BLaER1 treated with 17β-estradiol and CSF1 and Interleukin-3, amounts not matched to agents 10 nM and 100 nM (cell line): ENCODE data around the gene PDE12.
A peak's percentile ranks its signal among the peaks of the same experiment; 100 is the strongest.
"Not testable (repeated sequence)": the region's sequence is repeated elsewhere in the genome, so short reads cannot be mapped to it uniquely, and the experiment has no call there.

Source experiments
- H3K27ac ChIP-seq, 11 experiments: shearing (Covaris generic); formaldehyde crosslinking; 2 replicates each; pipeline ENCODE4 v1.8.1; 2022
- H3K27me3 ChIP-seq, 11 experiments: shearing (Covaris generic); formaldehyde crosslinking; 2 replicates each; pipeline ENCODE4 v1.8.1; 2022
- H3K36me3 ChIP-seq, 11 experiments: shearing (Covaris generic); formaldehyde crosslinking; 2 replicates each; pipeline ENCODE4 v1.8.1; 2022
- H3K4me1 ChIP-seq, 10 experiments: shearing (Covaris generic); formaldehyde crosslinking; 2 replicates each; pipeline ENCODE4 v1.8.1; 2022
- H3K4me2 ChIP-seq, 11 experiments: shearing (Covaris generic); formaldehyde crosslinking; 2 replicates each; pipeline ENCODE4 v1.8.1; 2022
- H3K4me3 ChIP-seq, 10 experiments: shearing (Covaris generic); formaldehyde crosslinking; 2 replicates each; pipeline ENCODE4 v1.8.1; 2022
- H3K9ac ChIP-seq, 11 experiments: shearing (Covaris generic); formaldehyde crosslinking; 2 replicates each; pipeline ENCODE4 v1.8.1; 2022
- H3K9me3 ChIP-seq, 11 experiments: shearing (Covaris generic); formaldehyde crosslinking; replicated peaks in 1 of 11; 2 replicates each; pipeline ENCODE4 v1.8.1; 2022
- H4K20me1 ChIP-seq, 11 experiments: shearing (Covaris generic); formaldehyde crosslinking; 2 replicates each; pipeline ENCODE4 v1.8.1; 2022
- Cebpa-rat ChIP-seq, 11 experiments: shearing (Covaris generic); IDR thresholded peaks; 2 replicates each; pipeline ENCODE4 v1.8.1; 2022

PDE12 gene

GRCh38 chr3:57596495-57597126 lies 40.5 kb downstream of the PDE12 start:
- peak overlapping the region; percentile 79 to 96 (median 86) for H3K4me3 ChIP-seq
- peak overlapping the region; percentile 84 to 97 (median 91) for H3K4me2 ChIP-seq
- H3K4me1 ChIP-seq = peaks cover 31 to 55% (median 40%) of the 10 kb centered on the region in 10 experiments
- peak overlapping the region; percentile 87 to 96 (median 92) for H3K9ac ChIP-seq
- H4K20me1 ChIP-seq = peaks cover 43 to 54% (median 49%) of the 10 kb centered on the region in 11 experiments
- TF ChIP-seq Cebpa-rat (IDR thresholded peaks at IDR 0.05) = no peak
- no peaks in the 10 kb centered on the region for H3K9me3 ChIP-seq
- peak overlapping the region; percentile 88 to 97 (median 90) for H3K27ac ChIP-seq
- H3K36me3 ChIP-seq = peaks cover 11 to 49% (median 28%) of the 10 kb centered on the region in 11 experiments
- H3K27me3 ChIP-seq = no peaks in the 10 kb centered on the region

GRCh38 chr3:57597127-57597923 lies 41.3 kb downstream of the PDE12 start, which contains the start of gene ARF4:
TSS of gene ARF4 (minus strand) at chr3:57597344. CDS start at chr3:57597140, 204 bp downstream.
- Histone ChIP-seq H3K4me2 (peak within 1 kb of the TSS; percentile 88 to 99 (median 93)), H3K9ac (peak within 1 kb of the TSS; percentile 87 to 96 (median 92)), H3K27me3 (no peaks in the 10 kb centered on the region), H3K4me1 (peaks cover 31 to 51% (median 40%) of the 10 kb centered on the region in 10 experiments), H4K20me1 (peaks cover 36 to 46% (median 42%) of the 10 kb centered on the region in 11 experiments), H3K27ac (peak within 1 kb of the TSS; percentile 88 to 97 (median 90)), H3K4me3 (peak within 1 kb of the TSS; percentile 79 to 96 (median 86)), H3K36me3 (peaks cover 12 to 49% (median 29%) of the 10 kb centered on the region in 11 experiments; a peak in 21 of 22 replicates), H3K9me3 (no peaks in the 10 kb centered on the region)
- no peak for TF ChIP-seq Cebpa-rat (IDR thresholded peaks at IDR 0.05)

- Histone ChIP-seq H3K27me3 (no peaks in the 10 kb centered on the region), H3K9me3 (no peaks in the 10 kb centered on the region), H3K4me2 (peak overlapping the region; percentile 78 to 99 (median 92)), H3K9ac (peak overlapping the region; percentile 76 to 96 (median 87)), H3K4me3 (peak overlapping the region; percentile 65 to 96 (median 86)), H3K27ac (peak overlapping the region; percentile 67 to 95 (median 89)), H3K4me1 (peaks cover 29 to 37% (median 34%) of the 10 kb centered on the region in 10 experiments), H3K36me3 (peaks cover 5 to 38% (median 20%) of the 10 kb centered on the region in 11 experiments; a peak in 15 of 22 replicates), H4K20me1 (peaks cover 20 to 31% (median 27%) of the 10 kb centered on the region in 11 experiments)
- TF ChIP-seq Cebpa-rat (IDR thresholded peaks at IDR 0.05) = no peak
Observed at GRCh38 chr3:57598765-57599360, 42.8 kb downstream of the PDE12 start.

- peaks cover 2 to 7% (median 6%) of the 10 kb centered on the region in 11 experiments; a peak in 18 of 22 replicates for H3K9me3 ChIP-seq
- peaks cover 7 to 18% (median 14%) of the 10 kb centered on the region in 11 experiments for H4K20me1 ChIP-seq
- peaks cover 16 to 24% (median 20%) of the 10 kb centered on the region in 10 experiments for H3K4me1 ChIP-seq
- H3K36me3 ChIP-seq = peaks cover 12 to 29% (median 23%) of the 10 kb centered on the region in 11 experiments; a peak in 19 of 22 replicates
- H3K27me3 ChIP-seq = no peaks in the 10 kb centered on the region
- H3K27ac ChIP-seq = no peak overlapping the region
- no peak for TF ChIP-seq Cebpa-rat (IDR thresholded peaks at IDR 0.05)
- H3K9ac ChIP-seq = no peak overlapping the region
- H3K4me2 ChIP-seq = peak overlapping the region in 2 of 11 experiments; percentile 92 to 96; a peak in 4 of 22 replicates
- H3K4me3 ChIP-seq = no peak overlapping the region
Observed at GRCh38 chr3:57600195-57600594, 44.1 kb downstream of the PDE12 start.

GRCh38 chr3:57604971-57605370 lies 48.9 kb downstream of the PDE12 start:
- H3K27me3 ChIP-seq = no peaks in the 10 kb centered on the region
- H3K9ac ChIP-seq = no peak overlapping the region
- H3K27ac ChIP-seq = no peak overlapping the region
- H3K4me1 ChIP-seq = peaks cover 0 to 2% (median 0%) of the 10 kb centered on the region in 10 experiments; a peak in 5 of 20 replicates
- H3K4me2 ChIP-seq = no peak overlapping the region
- H3K4me3 ChIP-seq = no peak overlapping the region
- H4K20me1 ChIP-seq = no peaks in the 10 kb centered on the region
- peaks cover 13 to 35% (median 28%) of the 10 kb centered on the region in 11 experiments; a peak in 21 of 22 replicates for H3K9me3 ChIP-seq
- H3K36me3 ChIP-seq = peaks cover 21 to 49% (median 44%) of the 10 kb centered on the region in 11 experiments
- no peak for TF ChIP-seq Cebpa-rat (IDR thresholded peaks at IDR 0.05)

- no peak for TF ChIP-seq Cebpa-rat (IDR thresholded peaks at IDR 0.05)
- no peaks in the 10 kb centered on the region for H4K20me1 ChIP-seq
- no peaks in the 10 kb centered on the region for H3K27me3 ChIP-seq
- peaks cover 13 to 35% (median 28%) of the 10 kb centered on the region in 11 experiments; a peak in 21 of 22 replicates for H3K9me3 ChIP-seq
- no peak overlapping the region for H3K9ac ChIP-seq
- H3K4me2 ChIP-seq = no peak overlapping the region
- no peaks in the 10 kb centered on the region for H3K4me1 ChIP-seq
- H3K27ac ChIP-seq = no peak overlapping the region
- H3K36me3 ChIP-seq = peaks cover 21 to 48% (median 43%) of the 10 kb centered on the region in 11 experiments
- H3K4me3 ChIP-seq = no peak overlapping the region
Observed at GRCh38 chr3:57605683-57606082, 49.6 kb downstream of the PDE12 start.

- Histone ChIP-seq H3K9me3 (peaks cover 0 to 22% (median 11%) of the 10 kb centered on the region in 11 experiments; a peak in 20 of 22 replicates), H3K4me1 (peaks cover 0 to 15% (median 0%) of the 10 kb centered on the region in 10 experiments; a peak in 7 of 20 replicates), H3K36me3 (peaks cover 0 to 17% (median 7%) of the 10 kb centered on the region in 11 experiments; a peak in 21 of 22 replicates)
- not testable (repeated sequence) for H4K20me1 ChIP-seq, H3K4me3 ChIP-seq, H3K27ac ChIP-seq, H3K4me2 ChIP-seq, H3K27me3 ChIP-seq, H3K9ac ChIP-seq
Observed at GRCh38 chr3:57611870-57612269, 55.8 kb downstream of the PDE12 start.

- Histone ChIP-seq H4K20me1 (no peaks in the 10 kb centered on the region), H3K4me2 (peak overlapping the region in 3 of 11 experiments; percentile 11 to 46 (median 31); a peak in 6 of 22 replicates), H3K27me3 (no peaks in the 10 kb centered on the region), H3K36me3 (peaks cover 10 to 36% (median 14%) of the 10 kb centered on the region in 11 experiments; a peak in 19 of 22 replicates), H3K27ac (no peak overlapping the region), H3K9me3 (peaks cover 0 to 16% (median 6%) of the 10 kb centered on the region in 11 experiments; a peak in 10 of 22 replicates), H3K4me3 (no peak overlapping the region), H3K9ac (0 out of 22 replicates have a peak overlapping the region, but pooled peaks of 1 of the 11 experiments have one; percentile 38), H3K4me1 (peaks cover 0 to 15% (median 0%) of the 10 kb centered on the region in 10 experiments; a peak in 7 of 20 replicates)
- no peak for TF ChIP-seq Cebpa-rat (IDR thresholded peaks at IDR 0.05)
Observed at GRCh38 chr3:57616233-57616632, 60.2 kb downstream of the PDE12 start.
